Measurements from ENCODE around the gene ACKR4. TPM values are rescaled to one million over a fixed set of nuclear protein-coding genes. Genes with fewer than 3 reads are reported as not detected.
A peak's percentile ranks its signal among the peaks of the same experiment; 100 is the strongest.
"Not testable (repeated sequence)": the region's sequence is repeated elsewhere in the genome, so short reads cannot be mapped to it uniquely, and the experiment has no call there.

ACKR4 gene
- total RNA-seq, 1 donor from 2014 or later, result 8.5 TPM

GRCh38 chr3:132595014-132595413 is 2.1 kb upstream of the ACKR4 start:
- Histone ChIP-seq H3K36me3 (no peaks in the 10 kb centered on the region), H3K27me3 (ENCODE audit: low read depth) (no peaks in the 10 kb centered on the region), H3K27ac (no peak overlapping the region), H3K4me1 (peaks cover 14% of the 10 kb centered on the region), H3K9me3 (no peaks in the 10 kb centered on the region), H3K4me3 (no peak overlapping the region)
- intact Hi-C loops (cut with DNase I), result no loop called here
- DNase-seq (no peak), ATAC-seq (peak; percentile 48 to 66)
- no peak for TF ChIP-seq CTCF (IDR thresholded peaks at IDR 0.05)

GRCh38 chr3:132596326-132596725 is 744 bp upstream of the ACKR4 start:
- Histone ChIP-seq H3K27me3 (ENCODE audit: low read depth) (no peaks in the 10 kb centered on the region), H3K4me1 (peaks cover 14% of the 10 kb centered on the region), H3K4me3 (no peak overlapping the region), H3K36me3 (no peaks in the 10 kb centered on the region), H3K27ac (no peak overlapping the region), H3K9me3 (no peaks in the 10 kb centered on the region)
- TF ChIP-seq CTCF (IDR thresholded peaks at IDR 0.05), result no peak
- ATAC-seq (no peak), DNase-seq (no peak)
- intact Hi-C loops (cut with DNase I), result no loop called here

DNA sequence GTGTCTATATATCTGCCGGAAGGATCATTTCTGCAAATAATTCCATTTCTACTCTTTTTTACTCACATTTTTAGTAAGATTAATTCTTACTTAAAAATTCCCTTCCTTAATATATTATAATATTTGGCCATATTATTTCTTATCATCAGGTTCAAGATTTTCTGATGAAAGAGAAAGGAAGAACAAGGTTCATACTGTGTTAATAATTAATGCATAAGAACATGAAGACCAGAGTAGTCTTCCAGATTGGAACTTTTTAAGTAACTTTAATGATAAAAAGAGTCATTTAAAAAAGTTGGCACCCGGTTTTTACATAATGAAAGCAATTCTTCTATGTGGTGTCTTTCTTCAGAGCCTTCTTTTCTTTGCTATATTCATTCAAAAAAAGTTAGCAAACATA is 590 bp downstream of the ACKR4 start:
- peaks cover 6% of the 10 kb centered on the region for H3K36me3 ChIP-seq
- peak overlapping the region; percentile 47 for H3K27ac ChIP-seq
- H3K9me3 ChIP-seq, result no peaks in the 10 kb centered on the region
- intact Hi-C loops (cut with DNase I), result no loop called here
- DNase-seq, result no peak
- H3K4me3 ChIP-seq, result peak overlapping the region; percentile 44
- no peak for TF ChIP-seq CTCF (IDR thresholded peaks at IDR 0.05)
- no peaks in the 10 kb centered on the region for H3K27me3 ChIP-seq (ENCODE audit: low read depth)
- peaks cover 14% of the 10 kb centered on the region for H3K4me1 ChIP-seq
- ATAC-seq, result no peak

DNA sequence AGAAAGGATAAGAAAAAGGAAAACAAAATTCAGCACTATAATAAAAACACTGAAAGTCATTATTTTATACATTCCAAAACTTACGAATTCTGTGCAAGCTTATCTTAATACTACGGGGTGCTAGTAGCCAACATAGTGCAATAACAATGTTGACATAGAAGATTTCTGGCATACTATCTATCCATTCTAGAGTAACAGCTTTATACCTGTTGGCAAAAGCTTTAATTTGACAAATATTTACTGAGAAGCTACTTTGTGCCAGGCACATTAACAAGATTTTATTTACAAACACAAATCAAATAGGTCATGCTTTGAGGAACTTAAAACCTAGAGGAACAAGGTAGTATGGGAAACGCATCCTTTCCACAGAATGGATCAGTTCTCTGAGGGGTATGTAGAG is 1.1 kb downstream of the ACKR4 start:
- Histone ChIP-seq H3K4me1 (peaks cover 14% of the 10 kb centered on the region), H3K9me3 (no peaks in the 10 kb centered on the region), H3K4me3 (peak overlapping the region; percentile 44), H3K27me3 (ENCODE audit: low read depth) (no peaks in the 10 kb centered on the region), H3K27ac (peak overlapping the region; percentile 9), H3K36me3 (peaks cover 12% of the 10 kb centered on the region)
- no peak for TF ChIP-seq CTCF (IDR thresholded peaks at IDR 0.05)
- intact Hi-C loops (cut with DNase I), result no loop called here
- DNase-seq, result no peak
- ATAC-seq, result no peak

DNA sequence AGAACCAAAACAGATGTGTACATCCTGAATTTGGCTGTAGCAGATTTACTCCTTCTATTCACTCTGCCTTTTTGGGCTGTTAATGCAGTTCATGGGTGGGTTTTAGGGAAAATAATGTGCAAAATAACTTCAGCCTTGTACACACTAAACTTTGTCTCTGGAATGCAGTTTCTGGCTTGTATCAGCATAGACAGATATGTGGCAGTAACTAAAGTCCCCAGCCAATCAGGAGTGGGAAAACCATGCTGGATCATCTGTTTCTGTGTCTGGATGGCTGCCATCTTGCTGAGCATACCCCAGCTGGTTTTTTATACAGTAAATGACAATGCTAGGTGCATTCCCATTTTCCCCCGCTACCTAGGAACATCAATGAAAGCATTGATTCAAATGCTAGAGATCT is 3.5 kb downstream of the ACKR4 start:
- ATAC-seq, result not testable (repeated sequence)

DNA sequence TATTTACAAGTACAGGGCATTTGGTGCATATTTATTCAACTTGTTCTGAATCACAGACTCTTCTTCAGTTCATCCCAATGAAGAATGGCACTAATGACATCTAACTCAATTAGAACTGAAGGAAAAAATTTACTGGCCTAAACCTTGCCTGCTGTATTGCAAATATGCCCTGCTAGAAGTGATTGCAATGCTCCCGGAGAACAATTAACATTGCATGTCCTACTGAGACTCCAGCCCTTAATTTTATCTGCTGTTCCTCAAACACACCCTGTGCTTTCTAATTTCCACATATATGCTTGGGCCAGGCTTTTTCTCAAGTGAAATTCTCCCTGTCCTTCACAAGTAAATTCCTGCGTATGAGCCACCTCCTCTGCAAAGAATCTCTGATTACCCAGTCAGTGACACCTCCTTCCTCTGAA is 8.3 kb downstream of the ACKR4 start:
- Histone ChIP-seq H3K27me3 (ENCODE audit: low read depth) (no peaks in the 10 kb centered on the region), H3K27ac (peak overlapping the region; percentile 65), H3K4me1 (peaks cover 4% of the 10 kb centered on the region), H3K4me3 (no peak overlapping the region), H3K36me3 (peaks cover 30% of the 10 kb centered on the region), H3K9me3 (peaks cover 6% of the 10 kb centered on the region)
- DNase-seq (no peak), ATAC-seq (peak; percentile 50 to 91)
- intact Hi-C loops (cut with DNase I), result no loop called here
- TF ChIP-seq CTCF (IDR thresholded peaks at IDR 0.05), result no peak

More for the DNA sequence above, 3.5 kb downstream of the ACKR4 start:
- H3K27me3 ChIP-seq (ENCODE audit: low read depth); intact Hi-C loops (cut with DNase I); H3K9me3 ChIP-seq; H3K4me3 ChIP-seq; DNase-seq; H3K27ac ChIP-seq: not testable (repeated sequence)
- Histone ChIP-seq H3K36me3 (peaks cover 26% of the 10 kb centered on the region), H3K4me1 (peaks cover 10% of the 10 kb centered on the region)
